Glutamatergic neuron (in vitro differentiated cells): ENCODE measurements around the gene UIMC1. TPM values are rescaled to one million over a fixed set of nuclear protein-coding genes. Genes with fewer than 3 reads are reported as not detected.
"Not testable (repeated sequence)": the region's sequence is repeated elsewhere in the genome, so short reads cannot be mapped to it uniquely, and the experiment has no call there.

ENCODE experiments used
- DNase-seq: peaks from one replicate; pipeline ENCODE4 v3.0.0; 2022
- H3K27ac Mint-ChIP-seq: one replicate; pipeline ENCODE4 v1.8.0; 2020; ENCODE audit warnings: mild to moderate bottlenecking, mixed read lengths, inconsistent platforms; ENCODE audit not compliant: unreplicated experiment
- H3K27me3 Mint-ChIP-seq: one replicate; pipeline ENCODE4 v1.8.0; 2020; ENCODE audit warnings: mild to moderate bottlenecking, moderate library complexity, mixed read lengths, inconsistent platforms; ENCODE audit not compliant: unreplicated experiment
- H3K36me3 Mint-ChIP-seq: one replicate; pipeline ENCODE4 v1.8.0; 2020; ENCODE audit warnings: mild to moderate bottlenecking, mixed read lengths, inconsistent platforms; ENCODE audit not compliant: unreplicated experiment
- H3K4me1 Mint-ChIP-seq: one replicate; pipeline ENCODE4 v1.8.0; 2020; ENCODE audit warnings: mild to moderate bottlenecking, low read depth, mixed read lengths, inconsistent platforms; ENCODE audit not compliant: unreplicated experiment
- H3K4me3 Mint-ChIP-seq: one replicate; pipeline ENCODE4 v1.8.0; 2020; ENCODE audit warnings: mild to moderate bottlenecking, mixed read lengths, inconsistent platforms; ENCODE audit not compliant: unreplicated experiment
- H3K9me3 Mint-ChIP-seq: one replicate; pipeline ENCODE4 v1.8.0; 2020; ENCODE audit warnings: mild to moderate bottlenecking, moderate library complexity, mixed read lengths, inconsistent platforms; ENCODE audit not compliant: unreplicated experiment
- CTCF ChIP-seq: fragments of 200-600 bp; sonication (generic); IDR thresholded peaks from one replicate; pipeline ENCODE4 v1.5.0; 2021; ENCODE audit not compliant: partially characterized antibody, unreplicated experiment
- total RNA-seq: library from RNA; stranded (reverse); fragmentation: NEBNext Ultra II Directional; extraction: Animal tissue kit (Norgen Biotek cat#: 25700); gene quantifications from one replicate; pipeline ENCODE4 v1.2.1, GENCODE V29; 2021; ENCODE audit not compliant: unreplicated experiment

UIMC1 gene
- total RNA-seq, 1 donor from 2014 or later: 38.5 TPM

DNA sequence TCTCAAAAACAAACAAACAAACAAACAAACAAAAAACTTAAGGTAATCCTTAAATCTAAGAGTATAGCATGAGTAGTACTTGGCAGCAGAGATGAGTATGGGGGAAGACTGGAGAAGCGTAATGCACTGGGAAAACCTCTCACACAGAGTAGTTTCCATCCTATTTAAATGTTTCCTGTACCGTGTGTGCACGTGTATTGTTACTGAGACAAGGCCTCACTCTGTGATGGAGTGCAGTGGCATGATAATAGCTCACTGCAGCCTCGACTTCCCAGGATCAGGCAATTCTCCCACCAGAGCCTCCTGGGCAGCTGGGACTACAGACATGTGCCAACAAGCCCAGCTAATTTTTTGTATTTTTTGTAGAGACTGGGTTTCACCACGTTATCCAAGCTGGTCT, 2.9 kb downstream of the UIMC1 start:
- peaks cover 1% of the 10 kb centered on the region for H3K27me3 Mint-ChIP-seq
- H3K9me3 Mint-ChIP-seq: peaks cover 6% of the 10 kb centered on the region
- no peak for TF ChIP-seq CTCF
- H3K36me3 Mint-ChIP-seq: no peaks in the 10 kb centered on the region
- peak overlapping the region; percentile 57 for H3K4me3 Mint-ChIP-seq
- H3K4me1 Mint-ChIP-seq: peaks cover 15% of the 10 kb centered on the region
- no peak overlapping the region for H3K27ac Mint-ChIP-seq
- no peak for DNase-seq

GRCh38 chr5:176999526-176999925, 7.1 kb downstream of the UIMC1 start:
- H3K9me3 Mint-ChIP-seq, H3K4me3 Mint-ChIP-seq, H3K27me3 Mint-ChIP-seq, H3K27ac Mint-ChIP-seq, H3K4me1 Mint-ChIP-seq, H3K36me3 Mint-ChIP-seq, DNase-seq: not testable (repeated sequence)

GRCh38 chr5:176998828-176999227, 7.8 kb downstream of the UIMC1 start:
- H3K36me3 Mint-ChIP-seq: no peaks in the 10 kb centered on the region
- no peaks in the 10 kb centered on the region for H3K27me3 Mint-ChIP-seq
- no peak for DNase-seq
- no peak overlapping the region for H3K4me3 Mint-ChIP-seq
- H3K4me1 Mint-ChIP-seq: peaks cover 2% of the 10 kb centered on the region
- no peak overlapping the region for H3K27ac Mint-ChIP-seq
- no peaks in the 10 kb centered on the region for H3K9me3 Mint-ChIP-seq
- no peak for TF ChIP-seq CTCF

GRCh38 chr5:176996780-176997179, 9.8 kb downstream of the UIMC1 start:
- Mint-ChIP-seq H3K27ac (no peak overlapping the region), H3K27me3 (no peaks in the 10 kb centered on the region), H3K36me3 (no peaks in the 10 kb centered on the region), H3K9me3 (no peaks in the 10 kb centered on the region), H3K4me3 (no peak overlapping the region), H3K4me1 (no peaks in the 10 kb centered on the region)
- no peak for DNase-seq
- TF ChIP-seq CTCF: no peak

GRCh38 chr5:176995896-176996767, 10.4 kb downstream of the UIMC1 start:
- H3K4me1 Mint-ChIP-seq: no peaks in the 10 kb centered on the region
- TF ChIP-seq CTCF: no peak
- H3K9me3 Mint-ChIP-seq: no peaks in the 10 kb centered on the region
- no peaks in the 10 kb centered on the region for H3K27me3 Mint-ChIP-seq
- no peak overlapping the region for H3K4me3 Mint-ChIP-seq
- H3K36me3 Mint-ChIP-seq: no peaks in the 10 kb centered on the region
- H3K27ac Mint-ChIP-seq: no peak overlapping the region
- DNase-seq: no peak
